HG03558 (cell line): Measurements from ENCODE around the gene GRP.

Experiments
- ATAC-seq: cut with Tn5 transposase; IDR thresholded peaks from one replicate; pipeline ENCODE4 v1.9.1; 2021; ENCODE audit warnings: moderate number of reproducible peaks; ENCODE audit not compliant: unreplicated experiment; ENCODE audit errors: extremely low read depth

GRP gene

GRCh38 chr18:59219672-59220163 lies at the start of gene GRP:
Gene GRP, plus strand, starts transcription at chr18:59220158. Its CDS starts 108 bp downstream, at chr18:59220266.
- no peak for ATAC-seq

DNA sequence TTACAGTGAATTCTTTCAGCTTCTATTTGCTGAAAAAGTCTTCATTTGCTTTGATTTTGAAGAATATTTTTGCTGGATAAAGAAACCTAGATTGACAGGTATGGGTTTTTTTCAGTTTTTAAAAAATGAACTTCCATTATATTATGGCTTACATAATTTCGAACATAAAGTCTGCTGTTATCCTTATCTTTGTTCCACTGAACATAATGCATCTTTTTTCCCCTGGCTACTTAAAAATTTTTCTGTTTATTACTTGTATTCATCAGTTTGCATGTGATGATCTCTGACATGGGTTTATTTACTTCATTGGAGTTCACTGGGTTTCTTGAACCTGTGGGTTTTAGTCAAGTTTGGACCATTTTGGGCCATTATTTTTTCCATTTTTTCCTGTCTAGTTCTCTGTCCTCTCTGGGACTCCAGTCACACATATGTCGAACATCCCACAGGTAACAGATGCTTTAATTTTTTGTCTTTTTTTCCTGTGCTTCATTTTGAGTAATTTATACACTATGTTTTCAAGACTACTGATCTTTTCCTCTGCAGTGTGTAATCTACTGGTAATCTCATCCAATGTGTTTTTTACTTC lies 47.2 kb upstream of the GRP start:
- ATAC-seq = no peak

- no peak for ATAC-seq
Observed at GRCh38 chr18:59177485-59177884, 42.5 kb upstream of the GRP start.

DNA sequence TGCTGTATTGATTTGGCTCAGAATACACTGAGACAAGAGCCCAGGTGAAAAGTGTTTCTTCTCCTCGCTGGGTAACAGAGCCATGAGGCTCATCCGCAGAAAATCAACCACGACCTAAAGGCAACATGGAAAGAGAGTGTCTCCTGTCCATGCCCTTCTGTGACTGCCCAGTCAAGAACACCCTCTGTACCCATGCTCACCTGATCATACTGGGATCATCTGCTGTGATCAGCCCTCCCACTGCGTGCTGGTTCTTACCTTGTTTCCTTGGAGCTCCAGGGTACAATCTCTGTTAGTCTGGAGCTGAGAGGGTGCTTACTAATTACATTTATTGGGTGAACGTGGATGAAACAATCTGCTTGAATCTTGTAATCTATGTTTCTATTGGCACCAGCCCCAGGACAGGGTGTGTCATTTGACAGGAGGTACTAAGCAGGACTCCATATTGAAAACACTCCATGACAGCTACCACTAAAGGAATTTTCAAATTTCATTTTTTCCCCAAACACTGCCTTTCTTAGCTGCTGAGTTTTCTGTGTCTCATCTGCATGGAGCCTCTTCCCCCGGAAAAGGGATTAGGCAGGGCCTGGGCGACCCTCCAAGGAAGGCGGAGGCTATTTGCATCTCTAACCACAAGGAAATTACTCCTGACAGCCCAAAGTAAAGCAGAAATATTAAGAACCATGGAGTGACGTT lies 39.7 kb upstream of the GRP start:
- ATAC-seq = no peak

- ATAC-seq = no peak
Observed at GRCh38 chr18:59182673-59183072, 37.3 kb upstream of the GRP start.

DNA sequence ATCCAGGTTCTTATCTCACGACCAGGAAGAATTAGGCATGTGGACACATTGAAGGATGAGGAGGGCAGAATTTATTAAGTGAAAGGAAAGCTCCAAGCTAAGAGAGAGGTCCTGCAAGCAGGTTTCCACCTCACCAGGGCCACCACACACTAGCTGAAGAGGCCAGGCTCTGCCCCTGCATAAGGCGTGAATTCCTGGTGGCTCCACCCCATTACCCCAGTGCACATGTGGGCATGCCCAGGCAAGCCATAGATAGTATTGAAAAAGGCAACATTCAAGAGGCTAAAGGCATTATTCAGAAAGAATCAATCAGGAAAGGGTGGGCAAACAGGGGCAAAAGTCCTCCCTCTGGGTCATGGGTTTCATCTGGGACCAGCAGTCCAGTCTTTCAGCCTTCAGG lies 30.9 kb upstream of the GRP start:
- no peak for ATAC-seq

- ATAC-seq = no peak
Observed at GRCh38 chr18:59189746-59190145, 30.2 kb upstream of the GRP start.

DNA sequence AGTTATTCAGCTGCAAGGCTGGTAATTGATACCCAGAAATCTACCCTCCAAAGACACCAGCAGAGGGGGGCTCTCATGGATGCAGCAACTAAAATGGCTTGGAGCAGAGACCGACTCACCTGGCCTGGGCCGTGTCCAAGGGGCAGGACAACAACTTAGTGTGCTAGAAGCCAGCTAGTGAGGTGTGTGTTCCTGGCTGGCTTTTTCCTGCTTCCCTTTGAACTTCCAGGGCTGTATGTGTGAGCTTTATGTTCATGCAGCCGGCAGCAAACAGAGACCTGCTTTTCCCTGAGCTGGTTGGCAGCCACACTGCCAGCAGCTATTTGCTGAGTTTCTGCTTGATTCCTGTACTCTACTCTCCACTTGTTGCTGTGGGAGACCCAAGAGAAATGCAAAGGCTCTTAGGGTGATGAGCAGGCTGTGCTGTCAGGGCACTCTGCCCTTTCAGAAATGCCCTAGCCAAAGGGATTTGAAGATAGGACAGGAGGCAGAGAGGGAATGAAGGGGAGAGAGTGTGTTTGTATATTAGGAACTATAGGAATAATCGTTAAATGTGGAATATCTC lies 23.7 kb upstream of the GRP start:
- ATAC-seq = no peak

GRCh38 chr18:59197636-59198035 lies 22.3 kb upstream of the GRP start:
- ATAC-seq = no peak

DNA sequence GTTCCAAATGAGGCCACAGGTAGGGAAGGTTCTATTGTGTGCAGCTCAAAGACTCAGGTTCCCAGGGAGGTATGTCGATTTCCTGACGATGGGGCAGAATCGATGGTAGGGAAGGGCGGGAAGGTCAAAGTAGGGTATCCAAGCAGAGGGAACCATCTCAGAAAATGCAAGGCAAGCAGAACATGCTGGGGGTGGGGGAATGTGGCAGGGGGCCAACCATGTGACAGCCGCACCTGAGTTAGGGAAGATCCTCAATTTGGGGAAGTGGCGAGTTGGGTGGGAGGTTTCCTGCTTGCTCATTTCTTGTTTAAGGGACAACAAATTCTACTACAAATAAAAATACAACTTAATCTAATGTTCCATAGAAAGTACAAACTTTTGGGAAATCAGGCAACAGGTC lies 21.7 kb upstream of the GRP start:
- ATAC-seq = no peak

DNA sequence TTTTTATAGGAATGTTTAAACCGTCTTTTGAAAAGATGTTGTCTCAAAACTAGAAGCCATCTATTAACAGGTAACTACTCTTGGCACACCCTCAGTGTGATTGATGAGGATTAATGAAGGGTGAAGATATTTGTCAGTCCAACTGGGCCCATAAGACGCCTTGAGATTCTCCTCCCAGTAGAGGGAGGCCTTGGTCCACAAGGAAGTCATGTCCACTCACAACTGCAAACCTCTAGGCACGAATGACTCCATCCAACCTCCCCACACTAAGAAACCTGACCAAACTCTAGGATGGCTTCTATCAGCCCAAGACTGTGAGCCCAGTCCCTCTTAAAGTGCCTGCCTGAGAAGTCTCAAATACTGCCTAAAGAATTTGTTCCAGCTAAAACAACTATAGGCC lies 19.2 kb upstream of the GRP start:
- no peak for ATAC-seq

DNA sequence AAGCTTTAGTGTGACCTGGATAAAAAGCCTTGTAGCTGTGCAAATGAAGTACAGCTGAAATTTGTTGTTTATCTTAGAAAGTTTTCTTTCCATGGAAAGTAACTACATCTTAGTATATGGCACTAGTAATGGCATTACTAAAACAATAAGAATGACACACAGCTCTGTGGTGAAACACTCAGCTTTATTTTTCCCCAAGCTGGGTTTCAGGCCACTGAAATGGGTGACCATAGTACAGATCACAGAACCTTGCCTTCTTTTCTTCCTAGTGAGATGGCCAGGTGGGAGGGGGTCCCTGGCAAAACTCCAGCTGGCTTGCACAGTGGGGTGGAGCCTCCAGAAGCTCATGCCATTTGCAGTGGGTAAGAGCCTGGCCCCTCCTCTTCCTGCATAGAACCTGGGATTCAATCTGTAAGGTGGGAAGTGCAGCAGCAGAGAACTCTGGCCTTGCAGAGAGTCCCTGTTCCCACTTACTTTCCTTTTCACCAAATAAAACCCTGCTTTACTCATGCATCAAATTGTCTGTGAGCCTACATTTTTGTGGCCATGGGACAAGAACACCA lies 17.6 kb upstream of the GRP start:
- no peak for ATAC-seq

DNA sequence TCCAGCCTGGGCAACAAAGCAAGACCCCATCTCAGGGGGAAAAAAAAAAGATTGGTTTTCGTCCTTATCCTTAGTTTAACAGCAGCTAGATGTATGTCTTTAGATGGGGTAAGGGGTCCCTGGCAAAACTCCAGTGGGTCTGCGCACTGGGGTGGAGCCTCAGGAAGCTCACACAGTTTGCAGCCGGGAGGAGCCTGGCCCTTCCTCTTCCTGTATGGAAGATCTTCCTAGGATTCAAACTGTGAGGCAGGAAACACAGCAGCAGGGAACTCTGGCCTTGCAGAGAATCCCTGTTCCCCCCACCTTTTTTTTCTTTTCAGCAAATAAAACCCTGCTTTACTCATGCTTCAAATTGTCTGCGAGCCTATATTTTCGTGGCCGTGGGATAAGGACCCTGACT lies 12.5 kb upstream of the GRP start:
- no peak for ATAC-seq

- ATAC-seq = no peak
Observed at GRCh38 chr18:59208602-59209125, 11.3 kb upstream of the GRP start.

DNA sequence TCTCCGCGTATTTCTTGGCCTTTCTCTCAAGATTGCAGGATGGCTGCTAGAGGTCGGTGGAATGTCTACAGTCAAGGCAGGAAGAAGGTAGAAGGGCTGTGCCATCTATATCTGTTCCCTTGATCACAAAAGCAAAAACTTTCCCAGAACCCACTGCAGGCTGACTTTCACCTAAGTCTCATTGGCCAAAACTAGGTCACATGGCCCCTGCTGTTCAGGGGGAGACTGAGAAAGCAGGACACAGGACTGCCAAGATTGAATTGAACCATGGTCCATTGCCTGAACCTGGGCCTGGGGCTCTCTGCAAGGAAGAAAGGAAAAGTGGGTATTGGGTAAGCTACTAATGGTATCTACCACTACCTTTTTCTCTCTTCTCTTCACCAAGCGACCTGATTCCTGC lies 9.7 kb upstream of the GRP start:
- ATAC-seq = no peak

DNA sequence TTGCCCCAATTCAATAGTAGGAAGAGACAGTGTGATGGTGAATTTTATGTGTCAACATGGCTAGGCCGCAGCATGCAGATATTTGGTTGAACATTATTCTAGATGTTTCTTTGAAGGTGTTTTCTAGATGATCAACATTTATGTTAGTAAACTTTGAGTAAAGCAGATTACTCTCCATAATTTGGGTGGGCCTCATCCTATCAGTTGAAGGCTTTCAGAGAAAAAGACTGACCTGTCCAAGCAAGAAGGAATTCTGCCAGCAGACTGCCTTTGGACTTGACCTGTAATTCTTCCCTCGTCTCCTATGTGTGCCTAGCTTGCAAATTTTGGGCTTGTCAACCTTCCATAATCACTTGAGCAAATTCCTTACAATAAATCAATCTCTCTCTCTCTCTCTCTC lies 8.3 kb upstream of the GRP start:
- ATAC-seq = no peak

- ATAC-seq = no peak
Observed at GRCh38 chr18:59218018-59218417, 1.9 kb upstream of the GRP start.

- no peak for ATAC-seq
Observed at GRCh38 chr18:59220164-59220783, 316 bp downstream of the GRP start.

GRCh38 chr18:59220784-59221765 lies 1.1 kb downstream of the GRP start:
- ATAC-seq = no peak

DNA sequence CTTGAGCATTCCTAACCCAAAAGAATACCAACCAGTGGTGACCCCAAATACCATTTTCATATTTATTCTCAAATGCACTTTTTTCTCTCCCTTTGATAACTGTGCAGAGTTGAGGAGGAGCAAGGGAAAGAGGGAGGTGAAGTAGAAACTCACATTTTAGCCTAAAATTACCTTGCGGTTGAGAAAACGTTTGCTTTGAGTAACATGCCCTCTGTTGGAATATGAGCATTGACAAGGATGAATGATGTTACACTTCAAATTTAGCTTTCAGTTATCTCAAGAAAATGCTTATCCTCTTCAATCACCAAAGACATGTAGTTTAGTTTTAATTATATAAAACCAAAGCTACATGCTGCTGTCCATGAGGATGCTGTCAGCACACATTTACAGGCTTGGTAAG lies 2.4 kb downstream of the GRP start:
- ATAC-seq = no peak
